NCI-H2081 treated with DMSO at 0.1 percent for 48 hours (cell line): ENCODE data around the gene REXO4.
"Not testable (repeated sequence)": the region's sequence is repeated elsewhere in the genome, so short reads cannot be mapped to it uniquely, and the experiment has no call there.

ENCODE experiments used
- DNase-seq: peaks from one replicate; lab custom pipeline; 2025; lab: John Stamatoyannopoulos, UW

The REXO4 gene

DNA sequence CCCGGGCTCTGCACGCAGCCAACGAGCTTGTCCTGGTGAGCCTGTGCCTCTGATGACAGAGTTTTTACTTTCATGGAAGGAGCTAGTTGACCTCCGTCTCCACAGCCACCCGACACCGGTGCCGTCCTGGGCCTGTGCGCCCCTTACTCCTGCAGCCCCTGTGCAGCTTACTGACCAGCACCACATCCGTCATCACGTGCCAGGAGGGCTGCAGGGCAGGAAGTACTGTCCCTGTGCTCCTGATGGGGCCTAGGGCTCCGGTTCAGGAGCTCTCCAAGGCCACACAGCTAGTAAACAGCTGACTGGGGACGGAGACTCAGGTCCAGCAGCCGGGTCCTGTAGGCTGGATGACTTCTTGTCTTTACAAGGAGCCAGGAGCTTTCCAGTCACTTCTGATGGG lies 31.5 kb downstream of the REXO4 start:
- DNase-seq = no peak

DNA sequence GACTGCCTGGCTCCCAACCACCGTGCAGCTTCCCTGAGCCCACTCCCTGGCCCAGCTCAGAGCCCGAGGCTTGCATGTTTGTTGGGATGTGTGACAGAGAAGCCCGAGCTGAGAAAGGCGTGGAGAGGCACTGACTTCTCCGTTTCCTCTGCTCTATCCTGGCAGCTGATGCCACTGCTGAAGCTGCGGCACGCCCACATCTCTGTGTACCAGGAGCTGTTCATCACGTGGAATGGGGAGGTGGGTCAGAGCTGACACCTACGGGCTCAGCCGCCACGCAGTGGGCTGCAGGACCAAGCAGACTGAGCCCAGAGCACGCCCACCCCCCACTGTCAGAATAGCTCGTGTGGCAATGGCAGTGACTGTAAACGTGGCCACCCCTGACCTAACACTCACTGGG lies 32.4 kb downstream of the REXO4 start:
- no peak for DNase-seq

DNA sequence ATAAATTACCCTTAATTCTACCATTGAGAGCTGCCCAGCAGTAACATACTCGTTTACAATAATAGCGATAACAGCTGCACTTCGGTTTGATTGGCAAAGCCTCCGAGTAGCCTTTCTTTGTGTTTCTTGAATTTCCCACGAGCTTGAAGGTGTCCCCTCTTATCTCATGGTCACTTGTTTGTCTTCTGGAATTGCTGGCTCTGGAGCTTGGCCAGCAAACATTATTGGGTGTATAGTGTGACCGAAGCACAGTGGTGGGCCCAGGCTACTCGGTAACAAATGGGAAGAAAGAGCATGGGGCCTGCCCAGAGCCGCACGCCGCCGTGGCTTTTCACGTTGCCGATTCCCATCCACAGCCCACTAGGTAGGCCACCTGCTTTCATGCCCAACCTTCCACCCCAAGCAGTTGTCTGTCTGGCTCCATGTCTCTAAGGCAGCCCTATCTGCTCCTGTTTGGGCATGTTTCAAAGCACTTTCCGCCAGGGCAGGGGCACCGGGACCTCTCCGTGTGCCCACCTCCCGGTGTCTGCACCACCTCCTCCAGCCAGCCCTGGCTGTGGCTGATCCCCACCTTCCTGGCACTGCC lies 33.0 kb downstream of the REXO4 start:
- DNase-seq = no peak

GRCh38 chr9:133383438-133383837 lies 34.4 kb downstream of the REXO4 start:
- DNase-seq = no peak

DNA sequence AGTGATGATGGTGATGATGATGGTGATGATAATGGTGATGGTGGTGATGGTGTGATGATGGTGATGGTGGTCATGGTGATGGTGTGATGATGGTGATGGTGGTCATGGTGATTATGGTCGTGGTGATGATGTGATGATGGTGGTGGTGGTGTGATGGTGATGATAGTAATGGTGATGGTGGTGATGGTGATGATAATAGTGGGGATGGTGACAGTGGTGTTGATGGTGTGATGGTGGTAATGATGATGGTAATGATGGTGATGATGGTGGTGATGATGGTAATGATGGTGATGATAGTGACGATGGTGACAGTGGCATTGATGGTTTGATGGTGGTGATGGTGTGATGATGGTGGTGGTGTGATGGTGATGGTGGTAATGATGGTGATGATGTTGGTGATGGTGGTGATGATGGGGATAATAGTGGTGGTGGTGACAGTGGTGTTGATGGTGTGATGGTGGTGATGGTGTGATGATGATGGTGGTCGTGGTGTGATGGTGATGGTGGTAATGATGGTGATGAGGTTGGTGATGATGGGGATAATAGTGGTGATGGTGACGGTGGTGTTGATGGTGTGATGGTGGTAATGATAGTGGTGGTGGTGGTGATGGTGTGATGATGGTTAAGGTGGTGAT lies 35.2 kb downstream of the REXO4 start:
- no peak for DNase-seq

- DNase-seq = no peak
These were observed 37.1 kb downstream of the REXO4 start for GRCh38 chr9:133380734-133381133.

- DNase-seq = no peak
These were observed 38.4 kb downstream of the REXO4 start for GRCh38 chr9:133379153-133380086.

DNA sequence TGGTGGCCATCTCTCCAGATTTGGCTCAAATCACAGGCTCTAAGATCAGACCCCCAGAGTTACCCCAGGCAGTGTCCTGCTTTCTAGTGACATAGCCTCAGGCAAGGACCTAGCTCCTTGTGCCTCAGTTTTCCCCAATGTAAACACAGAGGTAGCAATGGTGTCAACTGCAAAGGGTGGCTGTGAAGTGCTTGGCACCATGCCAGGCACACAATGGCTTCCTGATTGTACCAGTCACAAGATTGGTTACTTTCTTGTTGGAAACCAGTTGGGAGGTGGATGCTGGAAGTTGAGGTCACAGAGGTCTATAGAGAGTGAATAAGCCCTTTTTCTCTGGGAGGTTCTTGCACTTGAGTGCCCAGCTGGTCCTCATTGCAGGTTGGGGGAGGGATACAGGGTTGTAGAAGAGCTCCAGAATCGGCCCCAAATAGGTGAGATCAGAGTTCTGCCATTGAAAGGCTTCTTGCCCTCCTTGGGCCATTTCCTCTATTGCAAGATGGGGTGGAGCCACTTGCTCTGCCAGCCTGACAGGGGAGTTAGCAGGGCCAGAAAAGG lies 39.3 kb downstream of the REXO4 start:
- DNase-seq = no peak

- DNase-seq = peak; percentile 23
These were observed 40.0 kb downstream of the REXO4 start for GRCh38 chr9:133377721-133378216.

GRCh38 chr9:133377280-133377679 lies 40.5 kb downstream of the REXO4 start:
- DNase-seq = not testable (repeated sequence)

- peak; percentile 80 for DNase-seq
These were observed 41.8 kb downstream of the REXO4 start, which contains the start of the genes STKLD1 and SURF4 for GRCh38 chr9:133375724-133376654. Gene STKLD1, plus strand, starts transcription at chr9:133376366. Its CDS starts 108 bp downstream, at chr9:133376474. Gene SURF4, minus strand, starts transcription at chr9:133376060. Its CDS starts 91 bp downstream, at chr9:133375969.

DNA sequence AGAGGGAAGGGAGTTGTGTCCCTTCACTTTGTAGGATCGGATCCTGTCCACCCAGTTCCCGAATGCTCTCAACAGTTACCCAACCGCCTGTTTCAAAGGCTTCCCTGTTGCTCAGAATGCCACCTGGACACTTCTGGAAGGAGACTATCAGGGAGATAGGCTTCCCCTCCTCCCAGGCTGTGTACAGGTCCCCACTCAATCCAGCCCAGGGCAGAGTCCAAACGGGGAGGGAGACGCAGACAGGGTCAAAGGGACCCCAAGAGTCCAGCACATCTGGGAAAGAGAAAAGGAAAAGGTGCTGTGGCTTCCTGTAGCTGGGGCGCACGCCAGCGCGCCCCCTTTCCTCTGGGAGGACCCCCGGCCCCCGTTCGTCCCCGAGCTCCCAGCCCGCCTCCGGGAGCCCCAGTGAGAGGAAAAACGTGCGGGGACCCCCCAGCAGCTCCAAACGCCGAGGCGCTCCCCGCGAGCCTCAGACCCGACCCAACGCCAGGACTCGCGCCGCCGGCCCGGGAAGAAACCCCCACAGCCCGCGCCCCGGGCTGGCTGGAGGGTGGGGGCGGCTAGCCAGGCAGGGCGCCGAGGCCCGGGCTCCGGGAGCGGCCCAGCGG lies 42.6 kb downstream of the REXO4 start:
- no peak for DNase-seq

DNA sequence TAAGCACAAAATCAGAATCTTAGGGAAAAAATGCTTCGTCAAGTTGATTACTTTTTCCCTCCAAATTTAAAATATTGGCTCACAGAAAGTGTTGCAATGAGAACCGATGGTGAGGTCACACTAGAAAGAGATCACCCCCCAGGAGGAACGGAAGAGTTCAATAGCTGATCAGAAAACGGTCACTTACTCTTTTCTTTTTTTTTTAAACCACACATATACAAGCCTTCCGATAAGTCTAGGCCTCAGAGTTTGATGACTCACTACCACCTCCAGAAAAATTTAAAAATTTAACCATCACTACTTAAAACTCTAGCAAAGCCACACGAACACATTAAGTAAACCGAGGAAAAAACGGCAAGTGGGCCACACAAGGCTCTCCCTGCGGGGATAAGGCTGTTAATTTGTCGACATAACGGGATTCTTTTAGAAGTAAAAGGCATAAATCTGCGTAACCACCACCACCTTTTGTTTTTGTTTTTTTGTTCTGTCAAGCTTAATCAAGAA lies 43.1 kb downstream of the REXO4 start:
- no peak for DNase-seq

DNA sequence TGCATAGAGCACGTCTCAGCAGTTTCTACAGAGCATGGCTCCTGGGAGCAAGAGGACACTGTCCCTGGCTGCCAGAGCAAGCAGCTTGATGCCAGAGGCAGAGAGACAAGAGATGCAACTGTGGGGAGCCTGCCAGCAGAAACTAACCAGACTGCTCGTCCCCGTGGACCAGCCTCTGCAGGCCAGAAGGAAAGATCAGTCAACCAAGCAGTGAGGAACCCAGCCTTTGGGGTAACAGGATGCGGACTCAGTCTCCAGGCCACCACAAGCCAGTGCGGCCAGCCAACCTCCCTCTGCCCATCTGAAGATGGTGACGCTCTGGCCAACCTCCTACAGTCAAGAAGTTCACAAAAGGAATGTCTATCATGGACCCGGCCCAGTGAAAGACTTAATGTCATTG lies 45.7 kb downstream of the REXO4 start:
- DNase-seq = no peak

DNA sequence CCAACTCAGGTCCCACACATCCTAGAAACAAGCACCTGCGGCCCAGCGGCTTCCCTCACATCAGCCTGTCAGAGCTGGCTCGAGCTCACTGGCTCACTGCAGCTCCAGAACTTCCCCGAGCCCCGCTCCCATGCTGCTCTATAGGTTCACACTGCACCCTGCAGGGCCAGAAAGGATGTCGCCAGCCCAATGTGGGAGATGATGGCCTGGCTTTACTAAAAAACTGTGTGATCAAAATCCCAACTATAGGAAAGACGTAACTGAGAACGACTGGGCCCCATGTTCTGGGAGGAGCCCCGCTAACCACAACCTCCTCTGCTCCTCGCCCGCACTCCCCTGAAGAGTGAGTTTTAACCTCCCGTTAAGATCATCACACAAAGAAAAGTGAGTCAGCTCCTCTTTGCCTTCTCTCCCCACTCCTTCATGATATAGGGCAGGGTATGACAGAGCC lies 46.5 kb downstream of the REXO4 start:
- DNase-seq = no peak

- no peak for DNase-seq
These were observed 47.1 kb downstream of the REXO4 start for GRCh38 chr9:133370685-133371084.

GRCh38 chr9:133369933-133370332 lies 47.9 kb downstream of the REXO4 start:
- DNase-seq = no peak

DNA sequence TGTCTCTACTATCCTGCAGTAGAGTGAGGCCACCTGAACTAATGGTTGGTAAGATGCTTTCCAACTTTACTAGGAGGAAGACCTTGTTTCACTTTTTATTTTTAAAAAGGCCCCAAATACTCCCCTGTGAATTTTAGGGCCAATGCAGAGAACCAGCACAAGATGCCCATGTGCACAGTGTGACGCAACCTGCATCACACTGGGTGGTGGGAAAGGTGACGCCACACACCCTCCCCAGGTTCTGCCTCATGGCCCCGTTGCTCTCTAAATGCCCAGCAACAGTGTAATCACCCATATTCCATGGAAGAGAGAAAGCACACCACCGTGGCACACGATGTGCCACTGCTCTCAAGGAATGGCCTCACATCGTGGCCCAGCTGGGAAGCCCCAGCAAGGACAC lies 48.4 kb downstream of the REXO4 start:
- DNase-seq = no peak

- peak; percentile 88 for DNase-seq
These were observed 49.4 kb downstream of the REXO4 start for GRCh38 chr9:133368249-133368881.

DNA sequence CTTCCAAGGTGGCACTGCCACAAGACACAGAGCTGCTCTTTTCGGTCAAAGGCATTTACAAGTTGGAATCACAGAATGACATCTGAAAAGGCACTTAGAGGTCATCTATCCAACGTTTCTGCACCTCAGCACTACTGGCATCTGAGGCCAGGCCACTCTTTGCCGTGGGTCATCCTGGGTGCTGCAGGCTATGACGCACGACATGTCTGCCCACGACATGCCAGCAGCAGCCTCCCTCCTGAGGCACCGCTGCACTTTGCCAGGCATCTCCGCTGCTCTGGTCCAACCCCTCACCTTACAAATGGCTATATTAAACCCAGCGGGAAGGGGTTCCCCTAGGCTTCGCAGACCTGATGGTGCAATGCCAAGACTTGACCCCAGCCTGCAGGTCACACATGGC lies 50.0 kb downstream of the REXO4 start:
- DNase-seq = no peak
